H54 (cell line): ENCODE data around the gene CAAP1.
A peak's percentile ranks its signal among the peaks of the same experiment; 100 is the strongest.
"Not testable (repeated sequence)": the region's sequence is repeated elsewhere in the genome, so short reads cannot be mapped to it uniquely, and the experiment has no call there.

ENCODE experiments used
- DNase-seq: peaks from one replicate; pipeline ENCODE4 v3.0.0; 2011; ENCODE audit warnings: low spot score, mixed read lengths; ENCODE audit not compliant: insufficient read length
- FAIRE-seq: peaks from 3 replicates; lab custom pipeline; 2011; peaks lifted over from hg19 to GRCh38; lab: Jason Lieb, UNC
- POLR2A ChIP-seq: IDR thresholded peaks from 2 replicates; pipeline ENCODE4 v1.6.1; 2011; ENCODE audit warnings: low read depth, mild to moderate bottlenecking, low read length

Gene CAAP1

GRCh38 chr9:26891726-26892125 is 876 bp downstream of the CAAP1 start:
- no peak for FAIRE-seq
- no peak for DNase-seq
- no peak for TF ChIP-seq POLR2A

- FAIRE-seq = peak; percentile 80
- DNase-seq = no peak
- TF ChIP-seq POLR2A = no peak
These were observed 4.3 kb downstream of the CAAP1 start for GRCh38 chr9:26888271-26888670.

- TF ChIP-seq POLR2A = no peak
- DNase-seq = no peak
- no peak for FAIRE-seq
These were observed 10.4 kb downstream of the CAAP1 start for GRCh38 chr9:26882154-26882553.

- DNase-seq = no peak
- no peak for TF ChIP-seq POLR2A
- no peak for FAIRE-seq
These were observed 12.3 kb downstream of the CAAP1 start for GRCh38 chr9:26880262-26880661.

- FAIRE-seq, DNase-seq: not testable (repeated sequence)
These were observed 17.4 kb downstream of the CAAP1 start for GRCh38 chr9:26875155-26875554.

- DNase-seq (no peak), FAIRE-seq (no peak)
- TF ChIP-seq POLR2A = no peak
These were observed 22.3 kb downstream of the CAAP1 start for GRCh38 chr9:26870292-26870691.

- TF ChIP-seq POLR2A = no peak
- FAIRE-seq = no peak
- no peak for DNase-seq
These were observed 29.5 kb downstream of the CAAP1 start for GRCh38 chr9:26863074-26863473.

GRCh38 chr9:26856413-26857032 is 36.1 kb downstream of the CAAP1 start:
- peak; percentile 15 for DNase-seq
- FAIRE-seq = peak; percentile 81
- no peak for TF ChIP-seq POLR2A

GRCh38 chr9:26850995-26851394 is 41.6 kb downstream of the CAAP1 start:
- TF ChIP-seq POLR2A = no peak
- FAIRE-seq (no peak), DNase-seq (no peak)

- no peak for TF ChIP-seq POLR2A
- FAIRE-seq (no peak), DNase-seq (no peak)
These were observed 58.8 kb downstream of the CAAP1 start for GRCh38 chr9:26833792-26834191.

GRCh38 chr9:26828391-26828955 is 64.1 kb downstream of the CAAP1 start:
- not testable (repeated sequence) for FAIRE-seq, DNase-seq

GRCh38 chr9:26814799-26815198 is 77.8 kb downstream of the CAAP1 start:
- no peak for DNase-seq
- no peak for TF ChIP-seq POLR2A
- FAIRE-seq = no peak

GRCh38 chr9:26813247-26813646 is 79.4 kb downstream of the CAAP1 start:
- FAIRE-seq = no peak
- no peak for TF ChIP-seq POLR2A
- no peak for DNase-seq

- FAIRE-seq = no peak
- TF ChIP-seq POLR2A = no peak
- no peak for DNase-seq
These were observed 80.4 kb downstream of the CAAP1 start for GRCh38 chr9:26812217-26812616.

GRCh38 chr9:26811106-26811505 is 81.5 kb downstream of the CAAP1 start:
- TF ChIP-seq POLR2A = no peak
- DNase-seq = no peak
- no peak for FAIRE-seq
